MM.1S (cell line): ENCODE results near the gene CTNNA1.

ENCODE experiments used
- CTCF ChIP-seq: fragments of 300-600 bp; sonication (generic); IDR thresholded peaks from 2 replicates; pipeline ENCODE4 v1.5.1; 2016; ENCODE audit warnings: antibody characterized with exemption, low read length, mixed read lengths
- EZH2 ChIP-seq: fragments of 300-600 bp; sonication (generic); optimal IDR thresholded peaks from 2 replicates; pipeline ENCODE3; 2017; ENCODE audit warnings: low read depth, mild to moderate bottlenecking, antibody characterized with exemption, low read length, mixed read lengths

GRCh38 chr5:138914338-138914737 is 161.1 kb downstream of the CTNNA1 start:
- TF ChIP-seq EZH2 (no peak), CTCF (no peak)
